ENCODE data around the gene SAP130.

SAP130 gene

DNA sequence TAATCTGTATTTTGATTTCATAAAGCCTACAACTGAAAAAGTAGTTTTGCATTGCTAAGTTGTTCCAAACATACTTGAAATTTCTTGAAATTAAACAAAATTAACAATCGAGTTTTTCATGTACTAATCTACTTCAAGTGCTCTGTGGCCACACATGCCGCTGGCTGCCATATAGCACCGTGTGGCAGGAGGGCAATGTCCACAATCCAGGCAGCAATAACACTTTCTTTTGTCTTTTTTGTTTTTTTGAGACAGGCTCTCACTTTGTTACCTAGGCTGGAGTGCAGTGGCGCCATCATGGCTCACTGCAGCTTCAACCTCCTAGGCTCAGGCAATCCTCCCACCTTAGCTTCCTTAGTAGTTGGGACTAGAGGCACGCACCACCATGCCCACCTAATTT lies 36.1 kb downstream of the SAP130 start:
- ATAC-seq, result no peak
- no peak for TF ChIP-seq BACH2 (CRISPR knock-in tag; IDR thresholded peaks at IDR 0.05; ENCODE audit: borderline replicate concordance)
- TF ChIP-seq, protein P1, sequence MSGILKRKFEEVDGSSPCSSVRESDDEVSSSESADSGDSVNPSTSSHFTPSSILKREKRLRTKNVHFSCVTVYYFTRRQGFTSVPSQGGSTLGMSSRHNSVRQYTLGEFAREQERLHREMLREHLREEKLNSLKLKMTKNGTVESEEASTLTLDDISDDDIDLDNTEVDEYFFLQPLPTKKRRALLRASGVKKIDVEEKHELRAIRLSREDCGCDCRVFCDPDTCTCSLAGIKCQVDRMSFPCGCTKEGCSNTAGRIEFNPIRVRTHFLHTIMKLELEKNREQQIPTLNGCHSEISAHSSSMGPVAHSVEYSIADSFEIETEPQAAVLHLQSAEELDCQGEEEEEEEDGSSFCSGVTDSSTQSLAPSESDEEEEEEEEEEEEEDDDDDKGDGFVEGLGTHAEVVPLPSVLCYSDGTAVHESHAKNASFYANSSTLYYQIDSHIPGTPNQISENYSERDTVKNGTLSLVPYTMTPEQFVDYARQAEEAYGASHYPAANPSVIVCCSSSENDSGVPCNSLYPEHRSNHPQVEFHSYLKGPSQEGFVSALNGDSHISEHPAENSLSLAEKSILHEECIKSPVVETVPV (CRISPR knock-in tag; IDR thresholded peaks at IDR 0.05), result no peak
- no peak for TF ChIP-seq PPARA (CRISPR knock-in tag; IDR thresholded peaks at IDR 0.05; ENCODE audit: borderline replicate concordance)
- TF ChIP-seq ZNF565 (CRISPR knock-in tag; conservative IDR thresholded peaks at IDR 0.05; ENCODE audit: low read depth), result no peak
- TF ChIP-seq CREB5 (CRISPR knock-in tag; IDR thresholded peaks at IDR 0.05; ENCODE audit: low read depth), result no peak
- no peak for TF ChIP-seq POU6F1 (CRISPR knock-in tag; IDR thresholded peaks at IDR 0.05; ENCODE audit: borderline replicate concordance, low read depth)
- no peak for TF ChIP-seq ZNF70 (CRISPR knock-in tag; IDR thresholded peaks at IDR 0.05)
- TF ChIP-seq ISL1 (CRISPR knock-in tag; IDR thresholded peaks at IDR 0.05), result no peak
- TF ChIP-seq ESRRG (CRISPR knock-in tag; IDR thresholded peaks at IDR 0.05), result no peak
- no peak for TF ChIP-seq SNAI2 (CRISPR knock-in tag; IDR thresholded peaks at IDR 0.05)
- no peak for TF ChIP-seq ARNTL (CRISPR knock-in tag; IDR thresholded peaks at IDR 0.05; ENCODE audit: borderline replicate concordance, low read depth)
- TF ChIP-seq RARB (CRISPR knock-in tag; IDR thresholded peaks at IDR 0.05), result no peak
- TF ChIP-seq, protein P2, sequence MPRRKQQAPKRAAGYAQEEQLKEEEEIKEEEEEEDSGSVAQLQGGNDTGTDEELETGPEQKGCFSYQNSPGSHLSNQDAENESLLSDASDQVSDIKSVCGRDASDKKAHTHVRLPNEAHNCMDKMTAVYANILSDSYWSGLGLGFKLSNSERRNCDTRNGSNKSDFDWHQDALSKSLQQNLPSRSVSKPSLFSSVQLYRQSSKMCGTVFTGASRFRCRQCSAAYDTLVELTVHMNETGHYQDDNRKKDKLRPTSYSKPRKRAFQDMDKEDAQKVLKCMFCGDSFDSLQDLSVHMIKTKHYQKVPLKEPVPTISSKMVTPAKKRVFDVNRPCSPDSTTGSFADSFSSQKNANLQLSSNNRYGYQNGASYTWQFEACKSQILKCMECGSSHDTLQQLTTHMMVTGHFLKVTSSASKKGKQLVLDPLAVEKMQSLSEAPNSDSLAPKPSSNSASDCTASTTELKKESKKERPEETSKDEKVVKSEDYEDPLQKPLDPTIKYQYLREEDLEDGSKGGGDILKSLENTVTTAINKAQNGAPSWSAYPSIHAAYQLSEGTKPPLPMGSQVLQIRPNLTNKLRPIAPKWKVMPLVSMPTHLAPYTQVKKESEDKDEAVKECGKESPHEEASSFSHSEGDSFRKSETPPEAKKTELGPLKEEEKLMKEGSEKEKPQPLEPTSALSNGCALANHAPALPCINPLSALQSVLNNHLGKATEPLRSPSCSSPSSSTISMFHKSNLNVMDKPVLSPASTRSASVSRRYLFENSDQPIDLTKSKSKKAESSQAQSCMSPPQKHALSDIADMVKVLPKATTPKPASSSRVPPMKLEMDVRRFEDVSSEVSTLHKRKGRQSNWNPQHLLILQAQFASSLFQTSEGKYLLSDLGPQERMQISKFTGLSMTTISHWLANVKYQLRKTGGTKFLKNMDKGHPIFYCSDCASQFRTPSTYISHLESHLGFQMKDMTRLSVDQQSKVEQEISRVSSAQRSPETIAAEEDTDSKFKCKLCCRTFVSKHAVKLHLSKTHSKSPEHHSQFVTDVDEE (CRISPR knock-in tag; IDR thresholded peaks at IDR 0.05), result no peak

GRCh38 chr2:127986548-127987079 lies 41.2 kb downstream of the SAP130 start:
- TF ChIP-seq ZNF565 (CRISPR knock-in tag; conservative IDR thresholded peaks at IDR 0.05; ENCODE audit: low read depth), result no peak
- no peak for TF ChIP-seq BACH2 (CRISPR knock-in tag; IDR thresholded peaks at IDR 0.05; ENCODE audit: borderline replicate concordance)
- TF ChIP-seq PATZ1 (CRISPR knock-in tag; IDR thresholded peaks at IDR 0.05; ENCODE audit: borderline replicate concordance), result no peak
- TF ChIP-seq POU6F1 (CRISPR knock-in tag; IDR thresholded peaks at IDR 0.05; ENCODE audit: borderline replicate concordance, low read depth), result no peak
- TF ChIP-seq SNAI2 (CRISPR knock-in tag; IDR thresholded peaks at IDR 0.05), result no peak
- TF ChIP-seq, protein P2 (CRISPR knock-in tag; IDR thresholded peaks at IDR 0.05), result no peak
- no peak for TF ChIP-seq OSR1 (CRISPR knock-in tag; IDR thresholded peaks at IDR 0.05)
- TF ChIP-seq GLIS3 (CRISPR knock-in tag; IDR thresholded peaks at IDR 0.05), result no peak
- TF ChIP-seq ZFP3 (CRISPR knock-in tag; IDR thresholded peaks at IDR 0.05), result no peak
- TF ChIP-seq CREB5 (CRISPR knock-in tag; IDR thresholded peaks at IDR 0.05; ENCODE audit: low read depth), result no peak
- TF ChIP-seq ISL1 (CRISPR knock-in tag; IDR thresholded peaks at IDR 0.05), result no peak
- no peak for TF ChIP-seq TOX (CRISPR knock-in tag; IDR thresholded peaks at IDR 0.05; ENCODE audit: borderline replicate concordance)
- no peak for TF ChIP-seq ZC3H10 (CRISPR knock-in tag; IDR thresholded peaks at IDR 0.05)
- no peak for TF ChIP-seq RARB (CRISPR knock-in tag; IDR thresholded peaks at IDR 0.05)
- no peak for TF ChIP-seq ARNTL (CRISPR knock-in tag; IDR thresholded peaks at IDR 0.05; ENCODE audit: borderline replicate concordance, low read depth)
- TF ChIP-seq ZNF8 (CRISPR knock-in tag; IDR thresholded peaks at IDR 0.05), result no peak
- no peak for ATAC-seq

All from SK-N-SH treated with all-trans-retinoic acid at 6 μM for 48 hours (cell line).